Stromal cell of bone marrow (primary cell): ENCODE measurements around the gene B3GNT5.

Experiments
- DNase-seq: peaks from one replicate; pipeline ENCODE4 v3.0.0-alpha.2; 2012; ENCODE audit warnings: low read depth

Gene B3GNT5

GRCh38 chr3:183291497-183292031 lies 38.5 kb downstream of the B3GNT5 start:
- DNase-seq, result no peak

GRCh38 chr3:183293966-183294365 lies 40.9 kb downstream of the B3GNT5 start:
- no peak for DNase-seq

GRCh38 chr3:183295211-183295610 lies 42.2 kb downstream of the B3GNT5 start:
- peak; percentile 81 for DNase-seq

DNA sequence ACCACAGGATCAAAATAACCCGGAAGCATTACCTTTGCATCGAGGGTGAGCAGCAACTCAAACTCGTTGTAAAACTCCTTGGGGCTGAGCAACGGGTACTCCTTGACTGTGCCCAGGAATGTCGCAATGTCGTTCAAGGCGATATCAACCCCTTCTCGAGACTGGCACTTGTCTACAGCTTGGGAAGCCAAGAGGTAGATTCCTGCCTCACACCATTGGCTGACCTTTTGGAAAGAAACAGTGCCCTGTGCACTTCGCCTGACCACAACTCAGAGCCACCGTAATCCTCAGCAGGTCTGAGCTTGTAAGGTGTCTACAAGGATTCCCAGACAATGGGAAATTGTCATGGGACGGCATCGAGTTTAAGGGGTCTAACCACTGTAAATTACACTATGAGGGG lies 43.9 kb downstream of the B3GNT5 start:
- no peak for DNase-seq

DNA sequence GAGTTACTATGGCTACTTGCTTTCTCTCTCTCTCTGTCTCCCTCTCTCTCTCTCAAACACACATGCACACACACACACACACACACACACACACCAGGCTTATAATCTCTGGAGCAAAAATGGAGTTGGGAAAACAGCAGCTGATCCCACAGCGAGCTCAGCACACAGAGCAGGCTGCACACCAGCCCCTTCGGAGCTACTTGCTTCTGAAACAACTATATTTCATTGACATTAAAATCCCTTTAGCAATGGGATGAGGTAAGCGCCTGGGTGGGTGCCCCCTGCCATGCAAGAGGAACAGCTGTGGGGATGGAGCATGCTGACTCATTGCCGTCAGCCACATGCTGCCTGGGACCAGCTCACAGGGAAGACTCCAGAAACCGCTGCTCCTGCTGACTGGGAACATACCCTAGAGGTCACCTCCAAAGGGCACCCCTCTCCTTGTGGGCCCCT lies 45.7 kb downstream of the B3GNT5 start:
- peak; percentile 70 for DNase-seq

DNA sequence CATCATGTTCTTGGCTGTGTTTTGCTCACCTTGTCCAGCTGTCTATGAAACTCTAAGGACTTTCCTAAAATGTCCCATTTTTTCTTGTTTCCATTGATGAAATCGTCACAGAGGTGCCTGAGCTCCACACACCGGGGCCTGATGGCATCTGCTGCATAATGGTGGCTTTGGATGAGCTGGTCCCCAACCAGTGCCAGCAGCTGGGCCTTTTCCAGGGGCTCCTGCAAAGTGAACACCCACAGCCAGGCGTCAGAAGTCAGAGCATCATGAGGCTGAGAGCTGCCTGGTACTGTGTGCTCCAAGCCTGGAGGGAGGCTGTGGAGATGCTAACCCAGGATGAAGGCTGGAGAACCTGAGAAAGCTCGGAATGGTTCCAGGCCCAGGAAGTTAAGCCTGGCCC lies 46.9 kb downstream of the B3GNT5 start:
- no peak for DNase-seq

GRCh38 chr3:183300996-183301562 lies 48.0 kb downstream of the B3GNT5 start:
- no peak for DNase-seq

DNA sequence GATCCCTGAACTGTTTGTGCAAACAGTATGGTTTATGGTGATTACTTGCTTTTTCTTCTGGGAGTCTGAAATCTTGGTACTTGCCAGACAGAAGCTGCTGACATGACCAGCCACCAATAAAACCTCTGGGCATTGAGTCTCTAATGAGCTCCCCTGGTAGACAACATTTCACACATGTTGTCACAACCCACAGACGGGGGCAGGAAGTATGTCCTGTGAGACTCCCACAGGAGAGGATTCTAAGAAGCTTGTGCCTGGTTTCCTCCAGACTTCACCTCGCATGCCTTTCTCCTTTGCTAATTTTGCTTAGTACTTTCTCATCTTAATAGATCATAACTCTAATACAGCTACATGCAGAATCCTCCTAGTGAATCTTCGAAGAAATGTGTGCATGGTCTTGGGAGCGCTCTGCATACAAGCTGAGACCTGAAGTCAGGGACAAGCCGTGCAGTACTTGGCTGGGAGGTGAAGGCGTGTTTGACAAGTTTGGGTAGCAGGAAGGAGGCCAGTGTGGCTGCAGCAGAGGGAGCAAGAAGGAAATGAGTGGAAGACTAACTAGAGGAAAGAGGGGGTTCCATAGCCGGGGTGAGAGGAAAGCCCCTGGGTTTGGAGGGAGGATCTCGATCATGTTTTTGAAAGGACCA lies 49.0 kb downstream of the B3GNT5 start:
- no peak for DNase-seq

- no peak for DNase-seq
Observed at GRCh38 chr3:183303690-183304089, 50.6 kb downstream of the B3GNT5 start.

- peak; percentile 31 for DNase-seq
Observed at GRCh38 chr3:183306798-183307671, 54.0 kb downstream of the B3GNT5 start.

DNA sequence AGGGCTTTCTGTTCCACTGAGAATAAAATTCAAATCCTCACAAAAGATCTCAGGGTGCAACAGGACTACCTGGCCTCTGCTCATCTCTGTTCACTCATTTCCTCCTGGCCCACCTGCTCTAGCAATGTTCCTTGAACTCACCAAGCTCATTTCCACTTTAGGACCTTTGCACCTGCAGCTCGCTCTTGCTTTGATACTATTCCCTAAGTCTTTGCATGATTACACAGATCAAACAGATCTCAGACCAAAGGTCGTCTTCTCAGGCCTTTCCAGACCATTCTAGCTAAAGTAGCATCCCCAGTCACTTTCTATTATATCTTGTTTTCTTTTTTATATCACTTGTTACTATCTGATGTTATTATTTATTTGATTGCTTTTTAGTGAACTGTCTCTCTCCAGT lies 54.7 kb downstream of the B3GNT5 start:
- no peak for DNase-seq

DNA sequence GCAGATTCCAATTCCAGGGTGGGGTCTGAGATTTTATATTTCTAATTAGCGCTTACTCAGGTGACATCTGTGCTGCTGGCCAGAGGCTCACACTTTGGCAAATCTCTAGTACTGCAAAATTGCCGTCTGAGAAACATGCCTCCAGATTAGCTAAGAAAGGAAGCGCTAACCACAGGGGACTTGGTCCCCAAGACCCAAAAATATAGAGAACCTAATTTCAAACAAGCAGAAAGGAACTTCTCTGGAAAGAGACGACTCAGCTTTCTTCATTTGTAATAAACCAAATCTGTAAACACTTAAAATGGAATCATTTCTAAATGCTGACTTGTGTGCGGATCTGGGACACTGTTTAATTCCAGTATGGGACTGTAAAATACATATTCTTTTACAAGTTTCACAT lies 55.7 kb downstream of the B3GNT5 start:
- no peak for DNase-seq

GRCh38 chr3:183309276-183309675 lies 56.2 kb downstream of the B3GNT5 start:
- DNase-seq, result no peak

DNA sequence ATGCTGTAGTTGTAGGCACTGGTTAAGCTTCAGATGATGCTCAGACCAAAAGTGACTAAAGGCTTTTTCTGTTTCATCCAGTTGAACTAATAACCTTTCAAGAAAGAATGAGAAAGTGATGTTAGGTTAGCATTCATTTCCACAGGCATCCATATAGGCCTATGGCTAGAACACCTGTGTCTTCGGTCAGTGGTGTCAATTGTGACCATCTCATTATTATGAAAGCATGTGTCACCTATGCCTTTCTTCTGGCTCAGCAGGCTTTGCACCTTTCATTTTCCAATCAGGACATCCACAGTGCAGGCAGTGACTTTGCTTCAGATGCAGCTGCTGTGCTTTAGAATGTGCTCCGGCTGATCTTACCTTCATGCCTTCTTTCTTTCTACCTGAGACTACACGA lies 57.9 kb downstream of the B3GNT5 start:
- no peak for DNase-seq

GRCh38 chr3:183312433-183312832 lies 59.4 kb downstream of the B3GNT5 start:
- no peak for DNase-seq

DNA sequence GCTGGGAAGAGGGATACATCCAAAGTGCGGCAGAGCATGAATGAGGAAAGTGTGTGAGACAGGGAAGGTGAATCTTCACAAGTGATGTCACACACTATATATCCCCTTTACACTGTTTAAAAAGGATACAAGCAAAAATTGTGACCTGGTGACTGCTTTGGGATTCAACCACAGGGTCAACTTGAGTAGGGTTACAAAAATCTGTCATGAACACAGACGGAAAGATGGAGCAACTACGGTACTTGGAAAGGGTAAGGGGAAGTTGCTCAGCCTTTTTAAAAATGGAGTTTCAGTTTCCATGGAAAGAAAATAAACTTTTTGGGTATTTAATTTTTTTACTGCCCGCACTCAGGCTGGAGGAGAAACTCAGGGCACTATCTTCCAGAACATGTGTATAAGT lies 60.3 kb downstream of the B3GNT5 start:
- no peak for DNase-seq

DNA sequence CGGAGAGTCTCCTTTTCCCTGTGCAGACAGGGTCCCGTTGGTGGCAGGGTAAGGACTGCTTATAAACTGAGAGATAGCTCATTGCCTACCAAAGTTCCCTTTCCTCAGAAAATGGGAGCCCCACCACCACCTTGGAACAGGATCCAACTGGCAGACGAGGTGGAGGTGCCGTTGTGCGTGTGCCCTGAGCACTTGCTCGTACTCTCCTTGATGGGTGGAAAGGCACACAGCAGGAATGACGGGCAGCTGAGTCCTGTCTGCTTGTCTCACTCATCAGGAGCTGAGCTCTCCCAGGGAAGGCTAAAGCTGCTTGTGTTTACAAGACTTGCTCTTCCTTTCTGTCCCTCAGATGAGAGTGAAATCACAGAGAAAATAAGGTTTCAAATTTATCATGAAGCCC lies 60.7 kb downstream of the B3GNT5 start:
- DNase-seq, result no peak

GRCh38 chr3:183315739-183316138 lies 62.7 kb downstream of the B3GNT5 start:
- DNase-seq, result no peak

- DNase-seq, result no peak
Observed at GRCh38 chr3:183317271-183317670, 64.2 kb downstream of the B3GNT5 start.

- DNase-seq, result no peak
Observed at GRCh38 chr3:183317886-183318865, 65.1 kb downstream of the B3GNT5 start.

DNA sequence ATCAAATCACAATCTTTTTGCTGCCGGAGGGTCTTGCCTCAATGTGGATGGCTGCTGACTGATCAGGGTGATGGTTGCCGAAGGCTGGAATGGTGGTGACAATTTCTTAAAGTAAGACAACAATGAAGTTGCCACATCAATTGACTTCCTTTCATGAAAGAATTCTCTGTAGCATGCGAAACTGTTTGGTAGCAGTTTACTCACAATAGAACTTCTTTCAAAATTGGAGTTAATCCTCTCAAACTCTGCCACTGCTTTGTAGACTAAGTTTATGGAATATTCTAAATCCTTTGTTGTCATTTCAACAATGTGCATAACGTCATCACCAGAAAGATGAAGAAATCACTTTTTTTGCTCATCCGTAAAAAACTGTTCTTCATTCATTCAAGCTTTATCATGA lies 65.8 kb downstream of the B3GNT5 start:
- no peak for DNase-seq

GRCh38 chr3:183319371-183319770 lies 66.3 kb downstream of the B3GNT5 start:
- DNase-seq, result no peak
